GM19023 (cell line): ENCODE measurements around the gene SFMBT2.
"Not testable (repeated sequence)": the region's sequence is repeated elsewhere in the genome, so short reads cannot be mapped to it uniquely, and the experiment has no call there.

Experiments used
- ATAC-seq: cut with Tn5 transposase; IDR thresholded peaks from one replicate; pipeline ENCODE4 v1.9.1; 2021; ENCODE audit warnings: mild to moderate bottlenecking, moderate library complexity; ENCODE audit not compliant: unreplicated experiment

The SFMBT2 gene

GRCh38 chr10:7403620-7404019 is 7.2 kb downstream of the SFMBT2 start:
- ATAC-seq = no peak

DNA sequence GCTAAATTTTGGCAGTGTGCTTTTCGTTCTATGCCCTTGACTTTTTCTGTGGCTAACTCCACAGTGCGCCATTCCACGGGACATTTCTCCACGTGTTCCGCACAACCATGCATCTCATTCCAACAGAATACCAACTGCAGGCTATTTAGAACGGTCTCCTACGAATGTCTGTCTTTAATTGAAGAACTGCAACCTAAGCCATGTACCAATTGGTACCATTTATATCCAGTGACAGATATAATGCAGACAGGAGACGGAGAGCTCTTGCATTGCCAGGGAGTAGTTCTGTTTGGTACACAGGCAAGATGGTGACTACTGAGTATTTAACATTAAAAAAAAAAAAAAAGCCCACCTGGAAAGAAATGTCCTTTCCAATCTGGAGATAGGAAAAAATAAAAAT is 9.1 kb downstream of the SFMBT2 start:
- ATAC-seq = no peak

DNA sequence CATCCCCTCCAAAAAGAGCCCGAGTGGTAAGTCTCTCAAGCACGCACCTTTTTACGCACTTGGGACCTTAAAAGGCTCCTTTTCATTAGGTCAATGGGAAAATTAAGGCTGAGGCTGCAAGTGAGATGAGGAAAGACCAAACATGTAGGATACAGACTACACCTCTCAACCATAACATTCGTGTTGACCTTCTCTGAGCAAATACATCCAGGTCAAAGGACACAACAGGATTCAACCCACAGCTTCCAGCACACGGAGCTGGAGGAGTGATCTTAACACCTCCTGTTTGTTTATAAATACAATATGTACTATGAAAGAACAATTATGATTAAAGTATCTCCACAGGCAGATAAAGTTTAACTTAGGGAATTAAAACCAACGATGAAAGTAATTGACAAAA is 9.7 kb downstream of the SFMBT2 start:
- no peak for ATAC-seq

DNA sequence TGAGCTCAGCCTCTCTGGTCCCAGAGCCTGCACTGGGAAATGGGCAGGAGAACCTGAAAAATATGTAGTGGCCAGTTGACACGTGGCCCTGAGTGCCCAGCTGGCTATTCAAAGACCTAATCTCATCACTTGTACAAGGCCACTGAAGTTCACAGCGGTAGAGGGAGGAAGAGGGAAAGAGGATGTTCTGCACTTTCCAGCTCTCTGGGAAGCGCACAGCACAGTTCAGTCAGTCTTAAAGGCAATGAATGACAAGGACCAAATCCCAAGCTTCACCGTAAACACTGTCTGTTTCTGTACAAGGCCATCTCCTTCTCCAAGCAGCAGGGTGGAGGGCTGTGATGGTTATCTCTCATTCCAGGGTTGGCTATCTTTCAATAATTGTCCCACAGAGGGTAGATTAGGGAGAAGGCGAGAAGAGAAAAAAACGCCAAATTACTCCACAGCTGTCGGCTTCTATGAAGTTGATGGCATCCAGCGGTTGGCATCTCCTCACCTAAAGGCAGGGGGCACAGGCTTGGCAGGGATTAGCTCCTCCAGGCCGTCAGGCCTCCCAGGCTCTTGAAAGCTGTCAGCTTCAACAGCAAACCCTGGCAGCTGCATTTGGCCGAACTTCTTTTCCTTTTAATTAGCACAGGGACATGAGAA is 10.6 kb downstream of the SFMBT2 start:
- no peak for ATAC-seq

DNA sequence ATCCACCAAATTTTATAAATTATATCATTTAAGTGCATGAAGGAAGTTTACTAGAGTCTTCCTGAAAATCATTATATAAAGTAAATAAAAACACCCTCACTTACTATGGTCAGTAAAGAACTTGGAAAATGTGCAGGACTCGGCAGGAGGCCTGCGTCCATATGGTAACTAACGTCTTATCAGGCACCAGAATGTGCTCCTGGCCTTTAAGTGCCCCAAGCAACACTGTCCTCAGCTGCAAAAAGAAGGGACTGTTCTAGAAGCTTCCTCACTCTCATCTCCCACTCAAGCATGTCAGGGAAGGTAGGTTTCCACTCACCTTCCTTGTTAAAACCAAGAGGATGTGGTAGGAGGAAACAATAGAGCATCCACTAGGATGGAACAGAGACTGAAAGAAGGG is 11.3 kb downstream of the SFMBT2 start:
- no peak for ATAC-seq

DNA sequence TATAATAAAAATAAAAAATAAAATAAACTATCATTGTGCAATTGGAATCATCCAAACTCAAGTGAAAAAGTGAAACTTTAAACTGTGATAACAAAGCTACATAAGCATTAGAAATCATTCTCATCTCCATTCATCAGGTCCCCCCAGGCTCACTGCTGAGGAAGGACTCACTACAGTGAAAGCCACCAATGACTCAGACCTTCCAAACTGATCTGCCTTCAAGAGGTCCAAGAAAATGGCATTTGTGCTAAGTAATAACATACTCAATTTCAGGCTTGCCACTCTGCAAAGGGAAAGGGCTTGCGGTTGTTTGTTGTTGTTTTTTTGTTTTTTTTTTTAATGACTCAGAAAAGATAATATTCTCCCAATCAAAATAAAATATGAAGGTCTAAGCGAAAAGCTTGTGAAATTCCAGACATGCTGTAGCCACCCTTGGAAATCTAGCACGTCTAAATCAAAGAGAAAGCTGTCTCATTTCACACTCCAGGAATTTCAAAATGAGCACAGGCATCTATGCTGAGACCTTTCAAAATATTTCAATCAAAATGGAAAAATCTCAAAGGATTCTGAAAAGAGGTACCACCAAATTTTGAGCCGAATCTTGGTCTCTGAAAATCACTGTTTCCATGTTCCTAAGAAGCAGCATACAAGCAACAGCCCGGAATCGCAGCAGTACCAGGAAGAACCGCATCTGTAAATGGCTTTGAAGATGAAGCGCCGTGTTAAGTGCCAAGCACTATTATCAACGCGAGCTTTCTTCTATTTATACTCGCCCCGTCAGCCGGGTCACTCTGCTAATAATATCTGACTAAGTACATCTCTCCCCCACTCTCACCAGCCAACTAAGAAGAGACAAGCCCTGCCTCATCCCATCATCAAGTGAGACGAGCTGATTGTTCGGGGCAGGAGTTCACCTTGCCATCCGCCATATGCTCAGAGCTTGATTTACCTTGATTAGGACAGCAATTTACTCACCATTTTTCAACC is 13.5 kb downstream of the SFMBT2 start:
- ATAC-seq = no peak

- ATAC-seq = not testable (repeated sequence)
These were observed 18.5 kb downstream of the SFMBT2 start for GRCh38 chr10:7392301-7392700.

DNA sequence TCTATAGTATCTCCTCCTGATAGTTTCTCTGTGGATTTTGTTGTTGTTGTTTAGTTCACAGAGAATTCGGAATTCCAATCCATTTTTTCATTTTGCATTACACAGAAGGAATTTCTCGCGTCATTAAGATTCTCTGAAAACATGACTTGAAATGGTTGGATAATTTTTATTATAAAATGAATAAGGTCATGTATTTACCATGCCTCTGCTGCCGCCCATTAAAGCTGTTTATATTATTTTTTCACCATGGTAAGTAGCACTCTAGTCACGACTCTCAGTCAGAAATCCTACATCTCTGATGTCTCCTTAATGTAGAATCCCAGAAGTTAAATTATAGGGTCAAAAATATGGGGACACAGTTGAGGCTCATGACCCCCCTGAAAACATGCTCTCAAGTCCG is 19.1 kb downstream of the SFMBT2 start:
- ATAC-seq = no peak

DNA sequence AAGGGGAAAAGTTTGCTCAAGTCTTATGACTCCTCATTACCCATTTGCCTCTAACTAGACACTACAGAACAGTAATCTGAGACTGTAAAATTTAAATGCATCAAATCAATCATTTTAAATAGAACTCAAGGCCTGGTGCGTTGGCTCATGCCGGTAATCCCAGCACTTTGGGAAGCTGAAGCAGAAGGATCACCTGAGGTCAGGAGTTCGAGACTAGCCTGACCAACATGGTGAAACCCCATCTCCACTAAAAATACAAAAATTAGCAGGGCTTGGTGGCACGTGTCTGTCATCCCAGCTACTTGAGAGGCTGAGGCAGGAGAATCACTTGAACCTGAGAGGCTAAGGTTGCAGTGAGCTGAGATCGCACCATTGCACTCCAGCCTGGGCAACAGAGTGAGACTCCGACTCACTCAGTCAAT is 20.1 kb downstream of the SFMBT2 start:
- ATAC-seq = not testable (repeated sequence)

GRCh38 chr10:7389844-7390243 is 21.0 kb downstream of the SFMBT2 start:
- no peak for ATAC-seq

- no peak for ATAC-seq
These were observed 21.5 kb downstream of the SFMBT2 start for GRCh38 chr10:7389346-7389745.

GRCh38 chr10:7388602-7389001 is 22.2 kb downstream of the SFMBT2 start:
- no peak for ATAC-seq

- ATAC-seq = not testable (repeated sequence)
These were observed 22.7 kb downstream of the SFMBT2 start for GRCh38 chr10:7388149-7388548.

GRCh38 chr10:7385114-7385513 is 25.7 kb downstream of the SFMBT2 start:
- no peak for ATAC-seq

GRCh38 chr10:7383442-7383841 is 27.4 kb downstream of the SFMBT2 start:
- ATAC-seq = no peak

DNA sequence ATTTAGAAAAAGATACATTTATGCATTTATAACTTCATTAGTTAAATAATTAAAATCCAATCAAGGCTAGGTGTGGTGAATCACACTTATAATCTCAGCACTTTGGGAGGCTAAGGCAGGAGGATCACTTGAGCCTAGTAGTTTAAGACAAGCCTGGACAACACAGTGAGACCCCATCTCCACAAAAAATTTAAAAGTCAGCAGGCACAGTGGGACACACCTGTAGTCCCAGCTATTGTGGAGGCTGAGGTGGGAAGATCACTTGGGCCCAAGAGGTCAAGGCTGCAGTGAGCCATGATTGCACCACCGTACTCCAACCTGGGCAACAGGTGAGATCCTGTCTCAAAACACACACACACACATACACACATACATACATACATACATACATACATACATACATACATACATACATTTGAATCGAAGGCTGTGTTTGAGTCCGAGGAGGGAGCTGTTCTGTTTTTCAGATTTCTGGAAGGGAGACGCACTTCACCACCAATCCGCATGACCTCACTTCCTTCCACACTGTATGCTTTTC is 30.1 kb downstream of the SFMBT2 start:
- no peak for ATAC-seq

DNA sequence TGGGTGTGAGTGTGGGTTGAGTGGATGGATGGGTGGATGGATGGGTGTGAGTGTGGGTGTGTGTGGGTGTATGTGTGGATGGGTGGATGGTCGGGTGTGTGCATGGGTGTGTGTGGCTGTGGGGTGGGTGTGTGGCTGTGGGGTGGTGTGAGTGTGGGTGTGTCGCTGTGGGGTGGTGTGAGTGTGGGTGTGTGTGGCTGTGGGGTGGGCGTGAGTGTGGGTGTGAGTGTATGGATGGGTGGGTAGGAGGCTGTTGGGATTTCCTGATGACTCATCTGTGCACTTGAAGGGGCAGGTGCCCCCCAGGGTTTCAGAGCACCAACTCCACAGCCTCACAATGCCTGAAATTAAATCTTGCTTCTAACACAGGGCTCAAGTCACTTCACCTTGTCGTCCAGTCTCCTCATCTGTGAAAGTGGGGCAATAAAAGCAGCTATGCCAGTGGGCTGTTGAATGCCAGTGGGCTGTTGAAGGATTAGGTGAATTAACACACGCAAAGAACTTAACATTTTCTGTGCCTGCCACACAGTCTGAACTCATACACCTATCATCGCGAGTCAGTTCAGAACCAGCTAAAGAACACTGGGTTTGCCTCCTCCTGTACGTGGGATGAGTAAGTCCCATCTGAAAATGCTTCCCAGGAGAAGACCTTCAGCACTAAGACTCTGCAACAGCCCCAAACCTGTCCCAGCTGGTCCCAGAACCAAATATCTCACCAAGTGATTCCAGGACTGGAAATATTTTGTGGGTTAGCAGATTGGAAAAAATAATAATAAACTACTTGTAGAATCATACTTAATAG is 32.0 kb downstream of the SFMBT2 start:
- ATAC-seq = no peak

GRCh38 chr10:7377614-7378248 is 33.1 kb downstream of the SFMBT2 start:
- ATAC-seq = no peak

DNA sequence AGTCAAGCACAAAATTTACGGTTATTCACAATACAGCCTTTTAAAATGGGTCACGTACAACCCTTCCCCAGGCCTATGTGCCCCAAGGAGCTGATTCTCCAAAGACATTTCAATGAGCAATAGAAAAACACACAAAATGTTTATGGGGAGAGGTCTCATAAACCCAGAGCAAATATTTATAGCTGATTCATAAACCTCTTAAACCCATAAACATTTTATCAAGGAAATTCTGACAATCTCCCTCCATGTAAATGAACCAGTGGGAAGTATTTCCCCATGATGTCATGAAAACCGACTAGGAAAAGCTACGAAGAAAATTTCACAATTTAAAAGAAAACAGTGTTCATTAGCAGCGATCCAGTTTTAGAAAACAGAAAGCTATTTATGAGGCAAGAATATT is 36.0 kb downstream of the SFMBT2 start:
- ATAC-seq = no peak

DNA sequence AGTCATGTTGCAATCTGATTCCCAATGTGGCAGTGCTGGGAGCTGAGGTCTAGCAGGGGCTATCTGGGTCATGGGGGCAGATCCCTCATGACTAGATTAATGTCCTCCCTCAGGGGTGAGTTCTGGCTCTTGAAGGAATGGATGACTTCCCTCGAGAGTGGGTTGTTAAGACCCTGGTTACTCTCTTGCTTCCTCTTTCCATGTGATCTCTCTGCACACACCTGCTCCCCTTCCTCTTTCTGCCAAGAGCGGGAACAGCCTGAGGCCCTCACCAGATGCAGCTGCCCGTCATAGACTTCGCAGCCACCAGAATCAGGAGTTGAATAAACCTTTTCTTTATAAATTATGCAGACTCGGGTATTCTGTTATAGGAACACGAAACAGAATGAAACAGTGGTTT is 37.8 kb downstream of the SFMBT2 start:
- ATAC-seq = no peak

- no peak for ATAC-seq
These were observed 38.3 kb downstream of the SFMBT2 start for GRCh38 chr10:7372504-7372903.
